ENCODE results near the gene ZSCAN22. TPM values are rescaled to one million over a fixed set of nuclear protein-coding genes. Genes with fewer than 3 reads are reported as not detected.

ZSCAN22 gene
- total and polyA plus RNA-seq, 2 donors (not counting 3 experiments of a cell fraction or from before 2014, with no cell fraction given) = 3.6 to 3.7 TPM

GRCh38 chr19:58361900-58362271 lies 35.1 kb downstream of the ZSCAN22 start:
- Histone ChIP-seq H3K79me2 (ENCODE audit: control insufficient read depth, insufficient read depth, low read length) (no peaks in the 10 kb centered on the region), H3K4me3 (replicated peaks in 1 of 3; ENCODE audit: insufficient read depth in 1 of 3, low read depth in 1 of 3, low read length in 3 of 3) (peak overlapping the region; percentile 35 to 66 (median 51)), H3K4me2 (ENCODE audit: insufficient read depth, low read length) (peak overlapping the region; percentile 73), H3K9ac (replicated peaks; ENCODE audit: extremely low read depth, insufficient read depth, low read length) (peak overlapping the region; percentile 78), H3K27me3 (ENCODE audit: control insufficient read depth in 2 of 2, insufficient read depth in 2 of 2, low read length in 2 of 2) (peaks cover 11 to 12% of the 10 kb centered on the region in 2 experiments), H3K9me3 (replicated peaks; ENCODE audit: control insufficient read depth, insufficient read depth, low read length) (no peaks in the 10 kb centered on the region), H3K36me3 (ENCODE audit: control insufficient read depth in 2 of 2, extremely low read depth in 1 of 2, insufficient read depth in 2 of 2, low read length in 2 of 2) (no peaks in the 10 kb centered on the region), H4K20me1 (replicated peaks; ENCODE audit: control insufficient read depth, extremely low read depth, insufficient read depth, low read length) (no peaks in the 10 kb centered on the region), H3K9me1 (replicated peaks; ENCODE audit: control insufficient read depth, extremely low read depth, insufficient read depth, low read length) (no peaks in the 10 kb centered on the region), H2AFZ (ENCODE audit: low read depth, low read length) (peak overlapping the region; percentile 70), H3K4me1 (ENCODE audit: control insufficient read depth, extremely low read depth, insufficient read depth, low read length) (peaks cover 5% of the 10 kb centered on the region), H3K27ac (ENCODE audit: insufficient read depth, low read depth, low read length) (peak overlapping the region; percentile 57)
- BruUV-seq (replicated peaks) = no TSS peak
- dilution Hi-C loops (cut with MboI; ENCODE audit: extremely low pct_ligation_motif_present, low sequenced_read_pairs) = no loop called here
- ChIA-PET CTCF (no interaction called here), POLR2A (interaction anchor here (1.0 to 1.2 kb wide), 2 partner anchors 14 to 19 kb away, joined by 3 to 6 read pairs; partner anchors contain the start of gene ZNF837)
- DNase-seq (ENCODE audit: low read depth, low spot score) = no peak
- FAIRE-seq = no peak
- intact Hi-C loops (cut with micrococcal nuclease) = loop anchor here (1.0 to 2.0 kb wide), 8 partner anchors 19 to 179 kb away; partner anchors contain the start of genes ERVK3-1, ZNF274, ZNF446 and ZNF544
- TF ChIP-seq MAX (IDR thresholded peaks at IDR 0.05; ENCODE audit: insufficient read depth, insufficient read length) (peak; percentile 46), POLR2AphosphoS5 (IDR thresholded peaks at IDR 0.05; ENCODE audit: insufficient read depth, low read depth, low read length) (no peak)

- Histone ChIP-seq H3K27me3 (ENCODE audit: control insufficient read depth in 2 of 2, insufficient read depth in 2 of 2, low read length in 2 of 2) (peaks cover 12 to 14% of the 10 kb centered on the region in 2 experiments), H4K20me1 (replicated peaks; ENCODE audit: control insufficient read depth, extremely low read depth, insufficient read depth, low read length) (no peaks in the 10 kb centered on the region), H3K4me2 (ENCODE audit: insufficient read depth, low read length) (peak within 1 kb of the TSS; percentile 73), H3K4me1 (ENCODE audit: control insufficient read depth, extremely low read depth, insufficient read depth, low read length) (peaks cover 3% of the 10 kb centered on the region), H3K9me3 (replicated peaks; ENCODE audit: control insufficient read depth, insufficient read depth, low read length) (no peaks in the 10 kb centered on the region), H3K27ac (ENCODE audit: insufficient read depth, low read depth, low read length) (peak within 1 kb of the TSS; percentile 57), H3K9ac (replicated peaks; ENCODE audit: extremely low read depth, insufficient read depth, low read length) (peak within 1 kb of the TSS; percentile 78), H3K4me3 (replicated peaks in 1 of 3; ENCODE audit: insufficient read depth in 1 of 3, low read depth in 1 of 3, low read length in 3 of 3) (peak within 1 kb of the TSS; percentile 35 to 66 (median 51)), H3K36me3 (ENCODE audit: control insufficient read depth in 2 of 2, extremely low read depth in 1 of 2, insufficient read depth in 2 of 2, low read length in 2 of 2) (no peaks in the 10 kb centered on the region), H3K9me1 (replicated peaks; ENCODE audit: control insufficient read depth, extremely low read depth, insufficient read depth, low read length) (no peaks in the 10 kb centered on the region), H2AFZ (ENCODE audit: low read depth, low read length) (peak within 1 kb of the TSS; percentile 74), H3K79me2 (ENCODE audit: control insufficient read depth, insufficient read depth, low read length) (no peaks in the 10 kb centered on the region)
- TF ChIP-seq CTCF (IDR thresholded peaks at IDR 0.05; ENCODE audit: extremely low read depth in 1 of 2, insufficient read depth in 1 of 2, low read depth in 1 of 2, low read length in 2 of 2) (peak in 1 of 2 donors; percentile 9), MAX (IDR thresholded peaks at IDR 0.05; ENCODE audit: insufficient read depth, insufficient read length) (peak; percentile 75), MYC (IDR thresholded peaks at IDR 0.05; ENCODE audit: low read depth, low read length) (no peak), EZH2 (IDR thresholded peaks at IDR 0.05; ENCODE audit: borderline replicate concordance, low read depth, low read length, severe bottlenecking) (no peak), GATA2 (IDR thresholded peaks at IDR 0.05; ENCODE audit: insufficient read depth, insufficient read length, low read depth, low read length) (no peak), JUN (IDR thresholded peaks at IDR 0.05; ENCODE audit: borderline replicate concordance, insufficient read depth, insufficient read length, low read depth) (no peak), POLR2A (IDR thresholded peaks at IDR 0.05; ENCODE audit: low read depth, low read length) (peak; percentile 93), FOS (IDR thresholded peaks at IDR 0.05; ENCODE audit: borderline replicate concordance, insufficient read depth, low read length) (no peak), POLR2AphosphoS5 (IDR thresholded peaks at IDR 0.05; ENCODE audit: insufficient read depth, low read depth, low read length) (peak; percentile 67)
- POLR2A ChIA-PET = interaction anchor here (0.6 to 1.2 kb wide), 5 partner anchors 15 to 179 kb away, joined by 3 to 6 read pairs (median 3); partner anchors contain the start of genes ZNF274, ZNF584 and ZNF837
- BruUV-seq (replicated peaks) = TSS peak; percentile 89
- FAIRE-seq (peak; percentile 97), DNase-seq (ENCODE audit: low read depth, low spot score) (peak; percentile 98)
- CTCF ChIA-PET = interaction anchor here (0.9 to 1.5 kb wide), 4 partner anchors 13 to 152 kb away, joined by 3 to 7 read pairs (median 3); partner anchors contain the start of genes ZNF584 and ZSCAN22
- intact Hi-C loops (cut with micrococcal nuclease) = loop anchor here (1.0 to 2.0 kb wide), 8 partner anchors 19 to 180 kb away; partner anchors contain the start of genes ERVK3-1, ZNF274, ZNF446 and ZNF544
- dilution Hi-C loops (cut with MboI; ENCODE audit: extremely low pct_ligation_motif_present, low sequenced_read_pairs) = no loop called here
Observed at GRCh38 chr19:58362272-58362994, 35.6 kb downstream of the ZSCAN22 start, which contains the start of gene ZNF497. ZNF497 (minus strand) TSS chr19:58362751; CDS start chr19:58357635, 5,116 bp downstream.
